Measurements from ENCODE around the gene KRT9.

DNA sequence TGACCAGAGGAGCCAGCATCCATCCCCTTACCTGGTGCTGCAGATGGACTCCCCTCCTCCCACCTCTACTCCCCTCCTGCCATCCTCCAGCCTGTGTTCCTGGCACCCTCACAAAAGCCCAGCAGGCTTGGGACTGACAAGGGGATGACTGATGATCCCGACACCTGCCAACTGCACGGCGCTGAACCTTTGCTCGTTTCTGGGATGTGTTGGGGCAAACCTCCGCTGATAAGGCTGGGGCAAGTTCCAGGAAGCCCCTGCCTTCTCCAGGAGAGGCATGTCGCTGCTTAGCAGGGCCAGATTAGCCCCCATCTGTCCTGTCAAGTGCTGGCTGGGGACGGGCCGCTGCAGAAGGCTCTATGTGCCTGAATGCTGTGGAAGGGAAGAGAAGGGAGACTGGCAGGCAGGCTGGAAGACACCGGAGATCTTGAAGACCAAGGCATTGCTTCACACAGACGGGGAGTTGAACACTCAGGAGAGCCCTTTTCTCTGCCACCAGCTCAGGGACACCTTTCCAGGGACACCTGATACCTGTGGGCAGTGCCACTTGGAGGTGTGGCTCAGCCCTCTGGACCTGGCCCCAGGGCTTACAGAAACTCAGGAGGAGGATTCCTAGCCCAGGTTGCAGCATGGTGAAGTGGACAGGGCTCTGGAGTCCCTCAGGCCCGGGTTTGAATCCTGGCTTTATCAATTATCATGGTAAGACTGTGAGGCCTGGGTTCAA, 52.2 kb downstream of the KRT9 start:
- TF ChIP-seq, protein P1, sequence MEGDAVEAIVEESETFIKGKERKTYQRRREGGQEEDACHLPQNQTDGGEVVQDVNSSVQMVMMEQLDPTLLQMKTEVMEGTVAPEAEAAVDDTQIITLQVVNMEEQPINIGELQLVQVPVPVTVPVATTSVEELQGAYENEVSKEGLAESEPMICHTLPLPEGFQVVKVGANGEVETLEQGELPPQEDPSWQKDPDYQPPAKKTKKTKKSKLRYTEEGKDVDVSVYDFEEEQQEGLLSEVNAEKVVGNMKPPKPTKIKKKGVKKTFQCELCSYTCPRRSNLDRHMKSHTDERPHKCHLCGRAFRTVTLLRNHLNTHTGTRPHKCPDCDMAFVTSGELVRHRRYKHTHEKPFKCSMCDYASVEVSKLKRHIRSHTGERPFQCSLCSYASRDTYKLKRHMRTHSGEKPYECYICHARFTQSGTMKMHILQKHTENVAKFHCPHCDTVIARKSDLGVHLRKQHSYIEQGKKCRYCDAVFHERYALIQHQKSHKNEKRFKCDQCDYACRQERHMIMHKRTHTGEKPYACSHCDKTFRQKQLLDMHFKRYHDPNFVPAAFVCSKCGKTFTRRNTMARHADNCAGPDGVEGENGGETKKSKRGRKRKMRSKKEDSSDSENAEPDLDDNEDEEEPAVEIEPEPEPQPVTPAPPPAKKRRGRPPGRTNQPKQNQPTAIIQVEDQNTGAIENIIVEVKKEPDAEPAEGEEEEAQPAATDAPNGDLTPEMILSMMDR (IDR thresholded peaks at IDR 0.05 in 2 of 3, conservative IDR thresholded peaks at IDR 0.05 in 1 of 3; ENCODE audit: insufficient read depth in 2 of 3, low read depth in 1 of 3, low read length in 3 of 3): no peak
- TF ChIP-seq NFATC3 (IDR thresholded peaks at IDR 0.05) (no peak), POLR2G (IDR thresholded peaks at IDR 0.05; ENCODE audit: low read depth, low read length) (no peak), RCOR1 (IDR thresholded peaks at IDR 0.05; ENCODE audit: borderline replicate concordance in 1 of 2, low read depth in 2 of 2, low read length in 2 of 2) (no peak), RFX5 (IDR thresholded peaks at IDR 0.05; ENCODE audit: low read depth, low read length) (no peak), TCF7 (IDR thresholded peaks at IDR 0.05; ENCODE audit: borderline replicate concordance) (no peak), CEBPB (tag; IDR thresholded peaks at IDR 0.05) (no peak), POLR2A (conservative IDR thresholded peaks at IDR 0.05) (no peak), PCBP2 (IDR thresholded peaks at IDR 0.05; ENCODE audit: low read depth, low read length, poor library complexity, severe bottlenecking) (no peak), HMGN3 (IDR thresholded peaks at IDR 0.05; ENCODE audit: borderline replicate concordance, extremely low read depth, insufficient read length, low read depth, low read length) (no peak), ESRRA (IDR thresholded peaks at IDR 0.05; ENCODE audit: borderline replicate concordance, low read depth) (no peak), JUN (IDR thresholded peaks at IDR 0.05; ENCODE audit: borderline replicate concordance, low read depth, low read length) (no peak), JUN (CRISPR knock-in tag; IDR thresholded peaks at IDR 0.05; ENCODE audit: borderline replicate concordance) (no peak)
- TF ChIP-seq, protein P2, sequence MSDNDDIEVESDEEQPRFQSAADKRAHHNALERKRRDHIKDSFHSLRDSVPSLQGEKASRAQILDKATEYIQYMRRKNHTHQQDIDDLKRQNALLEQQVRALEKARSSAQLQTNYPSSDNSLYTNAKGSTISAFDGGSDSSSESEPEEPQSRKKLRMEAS (CRISPR knock-in tag; IDR thresholded peaks at IDR 0.05): no peak
